GM18520 (cell line): ENCODE results near the gene PNPLA2.
A peak's percentile ranks its signal among the peaks of the same experiment; 100 is the strongest.

Experiments
- ATAC-seq: cut with Tn5 transposase; IDR thresholded peaks from one replicate; pipeline ENCODE4 v1.9.1; 2021; ENCODE audit not compliant: unreplicated experiment

The PNPLA2 gene

DNA sequence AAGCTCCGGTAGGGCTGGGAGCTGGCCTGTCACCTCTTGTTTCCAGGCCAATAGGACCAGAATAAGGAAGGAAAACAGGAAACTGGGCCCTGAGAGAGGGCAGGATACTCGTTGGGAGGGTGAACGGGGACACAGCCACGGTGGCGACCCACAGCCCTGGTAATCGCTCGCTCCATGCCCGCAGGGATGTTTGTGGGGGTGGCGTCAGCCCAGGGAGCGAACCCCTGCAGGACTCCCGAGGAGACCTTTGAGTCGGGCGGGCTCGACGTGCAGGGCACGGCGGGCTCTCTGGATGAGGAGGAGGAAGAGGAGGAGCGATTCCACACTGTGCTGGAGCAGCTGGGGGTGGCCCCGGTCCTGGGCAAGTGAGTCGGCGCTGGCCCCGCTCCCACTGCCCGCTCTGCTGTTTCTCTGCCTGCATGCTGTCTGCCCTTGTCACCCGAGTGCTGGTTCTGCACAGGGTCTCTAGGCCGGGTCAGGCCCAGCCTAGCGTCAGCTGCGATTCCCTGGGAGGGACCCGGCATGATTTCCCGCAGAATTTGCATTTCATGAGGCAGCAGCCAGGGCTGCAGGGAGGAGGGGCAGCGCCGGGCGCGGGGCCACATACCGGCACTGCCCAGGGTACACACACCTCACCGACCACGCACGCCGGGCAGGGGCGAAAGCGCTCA lies 10.6 kb downstream of the PNPLA2 start:
- no peak for ATAC-seq

DNA sequence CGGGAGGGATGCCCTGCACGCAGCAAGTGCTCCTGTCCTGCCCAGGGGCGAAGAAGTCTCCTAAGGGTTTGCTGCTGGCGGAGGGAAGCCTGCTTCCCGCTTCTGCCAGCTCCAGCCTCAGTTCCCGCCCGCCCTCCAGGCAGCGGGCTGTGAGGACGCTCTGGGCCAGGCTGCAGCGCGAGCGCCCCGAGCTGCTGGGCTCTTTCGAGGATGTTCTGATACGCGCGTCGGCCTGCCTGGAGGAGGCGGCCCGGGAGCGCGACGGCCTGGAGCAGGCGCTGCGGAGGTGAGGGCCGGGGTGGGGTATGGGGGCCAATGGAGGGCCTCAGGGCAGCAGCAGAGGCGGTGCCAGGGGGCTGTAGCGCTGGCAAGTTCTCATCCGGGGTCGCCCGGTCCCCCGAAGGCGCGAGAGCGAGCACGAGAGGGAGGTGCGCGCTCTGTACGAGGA lies 11.2 kb downstream of the PNPLA2 start:
- ATAC-seq: no peak

DNA sequence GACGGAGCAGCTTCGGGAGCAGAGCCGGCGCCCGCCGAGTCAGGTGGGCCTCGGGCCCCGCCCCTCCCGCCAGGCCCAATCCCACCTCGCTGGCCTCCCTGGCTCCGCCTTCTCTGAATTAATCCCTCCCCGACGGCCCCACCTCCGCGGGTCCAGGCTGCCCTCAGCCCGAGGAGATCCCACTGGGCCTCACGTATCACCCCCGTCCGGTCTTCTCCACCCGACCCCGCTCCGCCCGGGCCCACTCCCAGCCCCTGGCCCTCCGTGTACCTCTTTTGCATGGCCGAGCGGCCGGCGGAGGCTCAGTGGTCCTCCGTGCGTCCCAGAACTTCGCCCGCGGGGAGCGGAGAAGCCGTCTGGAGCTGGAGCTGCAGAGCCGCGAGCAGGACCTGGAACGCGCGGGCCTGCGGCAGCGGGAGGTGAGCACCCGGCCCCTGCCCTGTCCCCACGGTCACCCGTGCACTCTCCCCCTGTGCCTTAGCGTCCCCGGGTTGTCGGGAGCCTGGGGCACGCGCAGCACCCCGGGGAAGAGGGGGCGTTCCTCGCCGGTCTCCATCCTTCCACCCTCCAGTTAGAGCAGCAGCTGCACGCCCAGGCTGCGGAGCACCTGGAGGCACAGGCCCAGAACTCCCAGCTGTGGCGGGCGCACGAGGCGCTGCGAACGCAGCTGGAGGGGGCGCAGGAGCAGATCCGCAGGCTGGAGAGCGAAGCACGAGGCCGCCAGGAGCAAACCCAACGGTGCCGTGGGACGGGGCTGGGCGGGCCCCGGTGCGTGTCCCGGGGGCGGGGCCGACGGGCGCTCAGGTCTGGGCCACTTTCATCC lies 11.8 kb downstream of the PNPLA2 start:
- ATAC-seq: no peak

DNA sequence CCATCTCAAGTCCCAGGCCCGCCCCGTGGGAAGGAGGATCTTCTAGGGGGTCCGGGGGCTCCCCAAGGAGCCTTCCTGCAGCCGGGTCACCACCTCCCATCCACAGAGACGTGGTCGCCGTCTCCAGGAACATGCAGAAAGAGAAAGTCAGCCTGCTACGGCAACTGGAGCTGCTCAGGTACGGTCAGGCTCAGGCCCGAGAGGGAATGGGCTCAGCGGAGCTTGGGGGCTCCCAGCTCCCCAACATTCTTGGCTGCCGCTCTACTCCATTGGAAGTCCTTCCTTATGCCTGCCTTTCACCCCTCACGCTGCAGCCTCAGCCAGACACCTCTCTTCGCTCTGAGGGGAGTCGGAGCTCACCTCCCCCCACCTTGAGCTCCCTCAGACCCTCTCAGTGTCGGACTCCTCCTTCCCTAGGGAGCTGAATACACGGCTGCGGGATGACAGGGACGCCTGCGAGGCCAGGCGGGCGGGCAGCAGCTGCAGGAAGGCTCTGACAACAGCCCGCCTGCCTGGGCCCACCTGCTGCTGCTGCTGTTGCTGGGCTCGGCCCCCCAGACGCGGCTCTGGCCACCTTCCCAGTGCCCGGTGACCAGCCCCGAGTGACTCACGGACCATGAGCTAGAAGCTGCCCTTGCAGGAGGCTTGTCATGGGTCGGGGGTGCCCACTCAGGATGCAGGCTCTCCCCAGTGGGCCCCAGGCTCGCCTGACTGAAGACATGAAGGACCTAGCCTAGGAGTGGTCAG lies 12.6 kb downstream of the PNPLA2 start:
- no peak for ATAC-seq

DNA sequence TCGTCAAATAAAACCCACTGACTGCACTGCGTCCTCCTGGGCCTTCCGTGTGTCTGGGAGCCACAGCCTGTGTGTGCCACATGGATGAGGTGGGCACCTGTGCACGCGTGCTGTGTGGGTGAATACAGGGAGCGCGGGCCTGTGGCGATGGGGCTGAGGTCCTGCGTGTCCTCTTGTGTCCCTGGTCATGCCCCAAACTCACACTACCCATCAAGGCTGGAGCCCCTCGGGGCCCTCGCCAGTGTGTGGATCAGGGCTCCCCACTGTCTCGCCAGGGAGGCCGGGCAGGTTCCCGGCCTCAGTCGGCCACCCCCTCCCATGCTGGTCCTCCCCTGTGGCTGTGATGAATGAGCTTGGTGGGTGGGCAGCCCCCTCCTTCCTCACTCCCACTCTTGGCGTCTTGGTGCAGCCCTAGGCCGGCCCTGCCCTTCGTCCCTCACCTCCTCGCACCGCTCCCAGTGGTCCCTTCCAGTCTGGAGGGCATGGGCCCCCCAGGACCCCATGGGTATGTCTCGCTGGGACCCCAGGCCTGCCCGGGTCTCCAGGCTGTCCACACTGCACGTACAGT lies 13.3 kb downstream of the PNPLA2 start:
- peak; percentile 1 for ATAC-seq

DNA sequence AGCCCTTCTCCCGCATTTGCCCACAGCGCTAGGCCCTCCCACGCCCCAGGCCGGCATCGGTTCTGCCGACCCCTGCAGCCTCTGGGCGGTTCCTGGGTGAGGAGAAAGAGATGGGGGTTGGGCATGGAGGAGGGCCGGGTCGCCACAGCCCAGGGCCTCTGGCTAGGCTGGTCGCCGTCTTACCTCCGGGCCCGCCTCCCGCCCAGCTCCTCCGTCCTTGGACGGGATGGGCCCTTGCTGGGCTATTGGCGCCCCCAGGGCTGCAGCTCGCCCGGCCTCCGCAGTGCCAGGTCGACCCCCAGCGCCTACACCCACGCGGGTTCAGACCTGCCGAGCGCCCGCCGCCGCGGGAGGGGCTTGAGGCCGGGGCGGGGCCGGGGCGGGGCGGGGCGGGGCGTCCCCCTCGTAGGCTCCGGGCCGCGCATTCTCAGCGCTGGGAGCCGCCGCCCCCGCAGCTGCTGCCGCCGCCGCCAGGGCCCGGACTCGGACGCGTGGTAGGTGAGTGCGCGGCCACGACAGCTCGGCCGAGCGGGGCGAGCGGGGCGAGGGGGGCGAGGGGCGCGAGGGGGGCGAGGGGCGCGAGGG lies 13.9 kb downstream of the PNPLA2 start, which contains the start of gene CD151:
TSS of gene CD151 (plus strand) at position 424 of the 585 bp plus-strand sequence. CDS start 3,118 bp downstream, outside the sequence.
- ATAC-seq: peak; percentile 27

DNA sequence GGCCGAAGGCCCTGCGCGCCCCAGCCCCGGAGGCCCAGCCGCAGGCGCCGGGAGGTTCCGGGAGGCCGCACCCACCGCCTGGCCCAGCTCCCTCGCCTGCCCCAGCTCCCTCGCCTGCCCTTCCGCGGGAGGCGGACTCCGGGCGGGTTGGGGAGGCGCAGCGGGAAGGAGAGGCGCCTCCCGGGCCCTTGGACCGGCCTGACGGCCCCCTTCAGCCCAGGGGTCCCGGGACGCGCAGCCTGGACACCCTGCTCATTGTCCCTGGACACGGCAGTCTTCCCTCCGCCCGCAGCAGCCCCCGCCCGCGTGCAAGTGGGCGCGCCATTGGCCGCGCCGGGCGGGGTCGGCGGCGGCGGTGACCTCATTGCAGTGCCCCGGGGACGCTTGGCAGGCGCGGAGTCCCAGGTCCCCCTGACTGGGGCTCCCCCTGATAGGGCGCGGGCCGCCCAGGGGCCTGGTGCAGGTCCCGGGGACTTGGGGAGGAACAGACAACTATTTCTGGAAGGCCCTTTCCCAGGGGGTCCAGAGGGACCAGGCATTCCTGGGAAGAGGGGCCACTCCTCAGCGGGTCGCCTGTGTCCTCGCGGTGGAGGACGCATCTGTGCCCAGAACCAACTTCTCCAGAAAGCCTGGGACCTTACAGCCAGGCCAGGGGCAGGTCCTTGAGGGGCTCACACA lies 14.5 kb downstream of the PNPLA2 start:
- peak; percentile 18 for ATAC-seq

DNA sequence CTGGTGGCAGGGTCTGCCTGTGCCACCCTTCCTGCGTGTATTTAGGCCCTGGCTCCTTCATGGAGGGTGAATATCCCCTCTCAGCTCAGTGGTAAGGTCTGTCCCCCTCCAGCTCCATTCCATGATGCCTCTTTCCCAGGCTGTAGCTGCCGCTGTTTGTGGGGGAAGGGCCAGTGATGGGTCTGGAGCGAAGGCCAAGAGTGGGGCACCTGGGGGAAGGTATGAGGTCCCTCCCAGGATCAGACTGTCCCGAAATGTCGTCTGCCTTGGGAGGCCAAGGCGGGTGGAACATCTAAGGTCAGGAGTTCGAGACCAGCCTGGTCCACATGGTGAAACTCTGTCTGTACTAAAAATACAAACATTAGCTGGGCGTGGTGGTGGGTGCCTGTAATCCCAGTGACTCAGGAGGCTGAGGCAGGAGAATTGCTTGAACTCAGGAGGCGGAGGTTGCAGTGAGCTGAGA lies 15.2 kb downstream of the PNPLA2 start:
- no peak for ATAC-seq

DNA sequence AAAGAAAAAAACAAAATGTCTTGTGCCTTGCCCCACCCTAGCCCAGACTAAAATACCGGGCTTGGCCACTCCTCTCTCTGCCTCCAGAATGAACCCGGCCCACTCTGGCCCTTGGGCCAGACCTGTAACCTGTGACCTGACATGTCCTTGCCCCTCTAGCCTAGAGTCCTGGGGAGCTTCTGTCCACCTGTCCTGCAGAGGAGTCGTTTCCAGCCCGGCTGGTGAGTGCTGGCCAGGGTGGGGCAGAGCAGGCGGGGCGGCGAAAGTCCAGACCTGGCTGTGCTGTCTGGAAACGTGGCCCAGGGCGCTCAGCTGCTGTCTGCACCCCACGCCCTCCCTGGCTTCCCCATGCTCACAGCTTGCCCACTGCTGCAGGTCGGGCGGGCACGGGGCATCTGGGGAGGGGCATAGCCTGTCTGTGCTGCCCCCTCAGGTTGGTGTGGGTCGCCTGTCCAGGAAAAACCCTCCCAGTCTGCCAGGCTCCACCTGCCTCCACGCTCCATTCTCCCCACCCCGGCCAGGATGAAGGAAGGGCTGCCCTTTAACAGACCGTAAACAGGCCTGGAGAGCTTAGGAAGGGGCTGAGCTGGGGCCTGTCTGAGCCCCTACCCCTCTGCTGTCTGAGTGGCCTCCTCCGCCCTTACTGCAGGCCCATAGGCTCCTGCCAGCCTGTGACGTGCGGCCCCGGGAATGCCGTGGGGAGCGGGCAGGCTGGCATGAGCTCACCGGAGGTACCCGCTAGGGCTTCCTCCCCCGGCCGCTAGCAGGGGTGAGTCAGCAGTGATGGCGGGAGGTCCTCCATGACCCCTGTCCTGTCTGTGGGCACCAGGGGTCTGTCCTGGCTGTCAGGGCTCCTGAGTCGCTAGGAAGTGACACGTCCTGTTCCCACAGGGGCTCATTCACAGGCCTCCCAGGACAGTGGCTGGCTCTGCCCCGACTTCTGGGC lies 15.9 kb downstream of the PNPLA2 start:
- no peak for ATAC-seq

DNA sequence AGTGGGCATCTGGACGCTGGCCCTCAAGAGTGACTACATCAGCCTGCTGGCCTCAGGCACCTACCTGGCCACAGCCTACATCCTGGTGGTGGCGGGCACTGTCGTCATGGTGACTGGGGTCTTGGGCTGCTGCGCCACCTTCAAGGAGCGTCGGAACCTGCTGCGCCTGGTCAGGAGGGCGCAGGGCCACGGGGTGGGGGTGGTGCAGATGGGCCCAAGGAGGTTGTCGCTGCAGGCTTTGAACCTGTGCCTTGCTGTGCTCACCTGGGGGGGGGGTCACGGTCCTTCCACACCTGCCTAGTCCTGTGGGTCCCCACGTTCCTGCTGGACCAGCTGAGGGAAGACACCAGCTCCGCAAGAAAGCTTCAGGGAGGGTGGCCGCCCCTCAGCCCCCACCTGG lies 17.6 kb downstream of the PNPLA2 start:
- no peak for ATAC-seq

DNA sequence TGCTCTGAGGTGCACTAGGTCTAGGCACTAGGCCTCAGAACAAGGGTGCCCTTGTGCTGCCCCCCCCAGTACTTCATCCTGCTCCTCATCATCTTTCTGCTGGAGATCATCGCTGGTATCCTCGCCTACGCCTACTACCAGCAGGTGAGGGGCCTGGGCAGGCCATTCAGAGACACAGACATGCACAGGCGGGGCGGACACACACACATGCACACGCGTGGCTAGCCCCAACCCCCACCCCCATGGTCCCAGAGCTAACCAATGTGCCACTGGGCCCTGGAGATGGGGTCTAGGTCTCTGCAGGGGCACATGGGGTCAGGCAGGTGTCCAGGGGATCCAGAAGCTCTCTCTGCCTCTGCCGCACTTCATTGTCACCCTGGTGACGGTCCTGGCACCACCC lies 18.0 kb downstream of the PNPLA2 start:
- no peak for ATAC-seq

DNA sequence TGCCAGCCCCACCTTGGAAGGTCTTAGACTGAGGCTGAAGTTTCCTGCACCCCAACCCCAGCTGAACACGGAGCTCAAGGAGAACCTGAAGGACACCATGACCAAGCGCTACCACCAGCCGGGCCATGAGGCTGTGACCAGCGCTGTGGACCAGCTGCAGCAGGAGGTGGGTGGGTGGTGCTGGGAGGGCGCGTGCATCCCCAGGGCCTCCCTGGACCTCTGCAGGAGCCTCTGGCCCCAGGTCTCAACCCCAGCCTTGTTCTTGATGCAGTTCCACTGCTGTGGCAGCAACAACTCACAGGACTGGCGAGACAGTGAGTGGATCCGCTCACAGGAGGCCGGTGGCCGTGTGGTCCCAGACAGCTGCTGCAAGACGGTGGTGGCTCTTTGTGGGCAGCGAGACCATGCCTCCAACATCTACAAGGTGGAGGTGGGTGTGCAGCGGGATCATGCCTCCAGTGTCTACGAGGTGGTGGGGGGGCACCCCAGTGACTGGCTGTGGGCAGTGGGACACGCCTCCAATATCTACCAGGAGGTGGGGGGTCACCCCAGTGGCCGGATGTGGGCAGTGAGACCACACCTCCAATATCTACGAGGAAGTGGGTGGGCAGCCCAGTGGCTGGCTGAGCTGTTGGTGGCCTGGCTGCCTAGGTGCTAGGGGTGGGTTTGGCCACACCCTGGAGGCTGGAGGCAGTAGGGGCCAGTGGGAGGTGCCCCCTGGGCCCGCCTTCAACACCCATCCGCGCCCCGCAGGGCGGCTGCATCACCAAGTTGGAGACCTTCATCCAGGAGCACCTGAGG lies 18.7 kb downstream of the PNPLA2 start:
- no peak for ATAC-seq

DNA sequence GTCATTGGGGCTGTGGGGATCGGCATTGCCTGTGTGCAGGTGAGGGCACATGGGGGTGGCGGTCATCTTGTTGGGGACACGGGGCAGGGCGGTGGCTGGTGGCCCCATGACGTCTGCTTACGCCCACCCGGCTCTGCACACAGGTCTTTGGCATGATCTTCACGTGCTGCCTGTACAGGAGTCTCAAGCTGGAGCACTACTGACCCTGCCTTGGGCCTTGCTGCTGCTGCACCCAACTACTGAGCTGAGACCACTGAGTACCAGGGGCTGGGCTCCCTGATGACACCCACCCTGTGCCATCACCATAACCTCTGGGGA lies 19.2 kb downstream of the PNPLA2 start:
- ATAC-seq: no peak

DNA sequence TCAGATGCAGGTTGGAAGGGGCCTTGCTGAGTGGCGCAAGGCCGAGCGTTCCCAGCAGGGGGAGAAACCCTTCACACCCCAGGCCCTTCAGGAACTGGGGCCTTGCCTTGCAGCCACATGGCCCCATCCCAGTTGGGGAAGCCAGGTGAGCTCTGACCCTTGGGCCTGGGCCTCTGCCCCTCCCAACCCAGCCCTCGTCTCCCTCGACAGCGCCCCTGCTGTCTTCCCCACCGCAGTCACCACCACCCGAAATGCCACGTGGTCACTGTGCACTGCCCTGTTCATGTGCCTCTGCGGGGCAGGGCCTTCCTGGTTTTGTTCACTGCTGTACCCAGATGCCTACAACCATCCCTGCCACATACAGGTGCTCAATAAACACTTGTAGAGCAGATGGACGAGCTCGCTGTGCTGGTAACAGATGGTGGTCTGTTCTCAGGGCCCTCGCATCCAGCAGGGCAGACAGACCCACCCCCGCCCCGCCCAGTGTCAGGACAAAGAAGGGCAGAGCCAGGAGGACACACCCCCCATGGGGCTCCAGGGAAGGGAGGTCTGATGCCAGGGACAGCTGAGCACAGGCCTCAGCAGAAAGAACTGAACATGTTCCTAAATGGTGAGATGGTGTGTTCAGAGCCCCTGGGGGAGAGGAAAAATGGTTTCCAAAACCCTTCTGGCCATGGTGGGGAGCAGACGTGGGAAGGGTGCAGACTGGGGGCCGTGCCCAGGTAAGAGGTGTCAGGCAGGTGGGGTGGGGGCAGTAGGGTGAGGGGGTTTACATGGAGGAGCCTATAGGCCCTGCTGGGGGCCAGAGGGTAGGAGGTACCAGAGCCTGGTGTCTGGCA lies 19.9 kb downstream of the PNPLA2 start:
- ATAC-seq: no peak

DNA sequence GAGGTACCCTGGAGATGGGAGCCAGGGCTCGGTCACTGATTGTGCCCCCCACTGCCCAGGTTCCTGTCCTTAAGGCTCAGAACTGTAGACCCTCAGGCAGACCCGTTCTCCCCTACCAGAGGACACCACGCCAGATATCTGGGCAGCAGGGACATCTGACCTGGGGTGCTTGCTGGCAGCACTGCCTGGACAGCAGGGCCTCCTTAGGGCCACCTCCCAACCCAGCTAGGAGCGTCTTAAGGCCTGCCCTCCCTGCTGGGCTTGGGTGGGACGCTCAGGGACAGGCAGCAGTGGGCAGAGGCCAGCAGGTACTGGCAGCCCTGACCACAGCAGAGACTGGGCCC lies 20.5 kb downstream of the PNPLA2 start:
- no peak for ATAC-seq

DNA sequence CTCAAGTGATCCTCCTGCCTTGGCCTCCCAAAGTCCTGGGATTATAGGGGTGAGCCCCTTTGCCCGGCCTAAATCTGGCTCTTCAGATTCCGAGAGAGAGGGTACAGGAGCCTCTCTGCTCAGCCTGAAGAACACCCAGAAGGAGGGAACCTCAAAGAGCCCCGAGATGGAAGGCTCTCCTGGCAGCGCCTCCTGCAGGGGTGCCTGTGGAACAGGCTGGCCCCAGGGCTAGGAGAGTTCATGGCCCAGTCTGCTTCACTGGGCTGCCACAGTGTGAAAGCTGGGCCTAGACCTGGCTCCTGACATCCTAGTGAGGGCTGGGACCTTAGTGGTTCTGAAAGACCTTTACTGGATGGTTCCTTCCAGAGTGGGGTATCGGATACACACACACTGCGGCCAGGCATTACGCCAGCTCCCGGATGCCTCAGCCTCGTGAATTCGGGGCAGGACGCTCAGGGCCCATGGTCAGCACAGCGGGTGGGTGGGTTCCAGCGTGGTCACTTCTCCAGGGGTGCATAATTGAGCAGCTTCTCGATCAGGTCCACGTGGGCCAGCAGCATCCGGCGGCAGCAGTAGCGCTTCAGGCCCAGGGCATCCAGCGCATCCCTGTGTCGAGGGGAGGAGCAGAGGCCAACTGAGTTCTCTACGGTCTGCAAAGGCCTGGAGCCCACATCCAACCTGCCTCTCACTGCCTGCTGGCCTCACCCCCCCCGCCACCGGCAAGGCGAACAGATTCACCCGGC lies 21.3 kb downstream of the PNPLA2 start:
- ATAC-seq: no peak

DNA sequence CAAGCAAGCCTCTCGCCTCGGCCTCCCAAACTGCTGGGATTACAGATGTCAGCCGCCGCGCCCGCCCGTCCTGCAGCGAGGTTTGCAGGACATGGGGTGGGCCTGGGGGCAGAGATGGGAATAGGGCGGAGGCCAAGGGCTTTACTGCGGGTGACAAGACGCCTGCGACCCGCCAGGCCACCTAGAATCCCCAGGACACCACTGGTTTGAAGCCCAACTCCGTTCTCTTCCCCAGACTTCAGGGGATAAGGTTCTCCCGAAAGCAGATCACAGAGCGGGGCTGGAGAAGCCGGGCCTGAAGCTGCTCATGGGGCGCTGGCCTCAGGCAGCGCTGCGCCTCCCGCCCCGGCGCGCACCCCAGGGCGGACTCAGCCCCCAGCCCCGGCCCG lies 23.3 kb downstream of the PNPLA2 start:
- ATAC-seq: no peak
